ENCODE results near the gene CTNND1.

GRCh38 chr11:57779276-57779675 lies 17.7 kb downstream of the CTNND1 start:
- TF ChIP-seq PRPF4 (IDR thresholded peaks at IDR 0.05; ENCODE audit: insufficient read depth, low read depth, low read length, poor library complexity, severe bottlenecking) (no peak), ZNF830 (CRISPR knock-in tag; IDR thresholded peaks at IDR 0.05) (no peak), BHLHE40 (IDR thresholded peaks at IDR 0.05; ENCODE audit: low read length) (no peak)

All from K562 (cell line).